Endothelial cell of umbilical vein (primary cell): Measurements from ENCODE around the gene AIF1L. TPM values are rescaled to one million over a fixed set of nuclear protein-coding genes. Genes with fewer than 3 reads are reported as not detected.

Experiments used
- BruUV-seq: library from RNA; stranded (reverse); fragments of 400-500 nt; replicated peaks from 2 replicates; lab custom pipeline; 2021; lab: Mats Ljungman, UMichigan
- CTCF ChIA-PET: fragments of 300-600, 350-600 bp; sonication (Branson Sonifier 250); formaldehyde crosslinking; loops from one replicate; lab custom pipeline; 2021; ENCODE audit warnings: antibody characterized with exemption, inconsistent platforms; lab: Charles Lee
- POLR2A ChIA-PET: fragments of 300-600, 350-600 bp; sonication (Branson Sonifier 250); formaldehyde crosslinking; loops from one replicate; lab custom pipeline; 2021; ENCODE audit warnings: antibody characterized with exemption, inconsistent platforms; lab: Charles Lee
- DNase-seq: peaks from one replicate; pipeline ENCODE4 v3.0.0-alpha.2; 2011; ENCODE audit warnings: low read depth, low spot score
- FAIRE-seq: peaks from 2 replicates; lab custom pipeline; 2011; peaks lifted over from hg19 to GRCh38; lab: Jason Lieb, UNC
- H2AFZ ChIP-seq: 2 replicates; pipeline ENCODE4 v1.6.0; 2012; ENCODE audit warnings: low read depth, low read length, control low read depth, inconsistent platforms
- H3K27ac ChIP-seq: 2 replicates; pipeline ENCODE4 v1.5.1; 2011; ENCODE audit warnings: low read depth, mild to moderate bottlenecking, control low read depth, low read length, moderate library complexity; ENCODE audit not compliant: insufficient read depth
- H3K27me3 ChIP-seq, 2 experiments: 2 replicates each; pipeline versions ENCODE4 v1.6.0 to v1.6.1; 2011; ENCODE audit warnings: low read length in 2 of 2, mixed read lengths in 1 of 2; ENCODE audit not compliant: control insufficient read depth in 2 of 2, insufficient read depth in 2 of 2
- H3K36me3 ChIP-seq, 2 experiments: 2 replicates in 1 of 2; 3 replicates in 1 of 2; pipeline ENCODE4 v1.5.1; 2011; ENCODE audit warnings: low read length in 2 of 2, mild to moderate bottlenecking in 1 of 2, moderate library complexity in 1 of 2; ENCODE audit not compliant: control insufficient read depth in 2 of 2, insufficient read depth in 2 of 2; ENCODE audit errors: extremely low read depth in 1 of 2
- H3K4me1 ChIP-seq: 3 replicates; pipeline ENCODE4 v1.5.1; 2011; ENCODE audit warnings: mild to moderate bottlenecking, low read length; ENCODE audit not compliant: control insufficient read depth, insufficient read depth; ENCODE audit errors: extremely low read depth
- H3K4me2 ChIP-seq: 2 replicates; pipeline ENCODE4 v1.6.1; 2011; ENCODE audit warnings: low read length, control low read depth, mixed read lengths; ENCODE audit not compliant: insufficient read depth
- H3K4me3 ChIP-seq, 3 experiments: fragments of 200-600 bp in 1 of 3; sonication (generic), shearing (Covaris generic) in 1 of 3; replicated peaks in 1 of 3; 2 replicates each; pipeline ENCODE4 v1.5.1; 2011 to 2016; ENCODE audit warnings: control low read depth in 3 of 3, low read length in 3 of 3, mild to moderate bottlenecking in 2 of 3, inconsistent platforms in 1 of 3, low read depth in 1 of 3, moderate library complexity in 1 of 3; ENCODE audit not compliant: insufficient read depth in 1 of 3
- H3K79me2 ChIP-seq: 2 replicates; pipeline ENCODE4 v1.6.0; 2012; ENCODE audit warnings: low read length, inconsistent platforms; ENCODE audit not compliant: control insufficient read depth, insufficient read depth
- H3K9ac ChIP-seq: replicated peaks from 2 replicates; pipeline ENCODE3; 2011; ENCODE audit warnings: low read length, control low read depth; ENCODE audit not compliant: insufficient read depth; ENCODE audit errors: extremely low read depth
- H3K9me1 ChIP-seq: replicated peaks from 3 replicates; pipeline ENCODE4 v1.6.0; 2011; ENCODE audit warnings: mild to moderate bottlenecking, low read length; ENCODE audit not compliant: control insufficient read depth, insufficient read depth; ENCODE audit errors: extremely low read depth
- H3K9me3 ChIP-seq: replicated peaks from 2 replicates; pipeline ENCODE4 v1.5.1; 2012; ENCODE audit warnings: low read length, inconsistent platforms; ENCODE audit not compliant: control insufficient read depth, insufficient read depth
- H4K20me1 ChIP-seq: replicated peaks from 2 replicates; pipeline ENCODE3; 2011; ENCODE audit warnings: mild to moderate bottlenecking, low read length; ENCODE audit not compliant: control insufficient read depth, insufficient read depth; ENCODE audit errors: extremely low read depth
- EZH2 ChIP-seq: IDR thresholded peaks from 2 replicates; pipeline ENCODE4 v1.6.1; 2012; ENCODE audit warnings: borderline replicate concordance, low read depth, mild to moderate bottlenecking, moderate library complexity, low read length, inconsistent platforms; ENCODE audit not compliant: severe bottlenecking
- FOS ChIP-seq: IDR thresholded peaks from 2 replicates; pipeline ENCODE4 v1.6.1; 2011; ENCODE audit warnings: mild to moderate bottlenecking, low read length, moderate library complexity, borderline replicate concordance; ENCODE audit not compliant: insufficient read depth
- GATA2 ChIP-seq: IDR thresholded peaks from 2 replicates; pipeline ENCODE4 v1.7.0; 2011; ENCODE audit warnings: low read depth, mild to moderate bottlenecking, moderate library complexity, mixed read lengths, low read length; ENCODE audit not compliant: insufficient read length, insufficient read depth
- JUN ChIP-seq: IDR thresholded peaks from 2 replicates; pipeline ENCODE4 v1.6.1; 2011; ENCODE audit warnings: borderline replicate concordance, low read depth; ENCODE audit not compliant: insufficient read length, insufficient read depth
- MYC ChIP-seq: IDR thresholded peaks from one replicate; pipeline ENCODE4 v1.6.1; 2011; ENCODE audit warnings: mild to moderate bottlenecking, low read depth, low read length
- POLR2A ChIP-seq: IDR thresholded peaks from 2 replicates; pipeline ENCODE4 v1.6.1; 2012; ENCODE audit warnings: low read depth, mild to moderate bottlenecking, control low read depth, low read length
- POLR2AphosphoS5 ChIP-seq: IDR thresholded peaks from 2 replicates; pipeline ENCODE4 v1.6.1; 2012; ENCODE audit warnings: low read depth, mild to moderate bottlenecking, control low read depth, low read length, moderate library complexity; ENCODE audit not compliant: insufficient read depth
- dilution Hi-C: fragments of 300-500 bp; cut with MboI; formaldehyde crosslinking; loops from one replicate; pipeline ENCODE4 v1.15.0; 2019; ENCODE audit warnings: low sequenced_read_pairs; ENCODE audit not compliant: extremely low pct_ligation_motif_present
- intact Hi-C: fragments of 100-400 bp; cut with micrococcal nuclease; formaldehyde crosslinking; loops from one replicate; pipeline ENCODE4 v1.10.0; 2022
- polyA plus RNA-seq, 4 experiments: library from polyadenylated mRNA; depleted of rRNA in 3 of 4; stranded (reverse) in 3 of 4; unstranded in 1 of 4; fragments of >200 nt; gene quantifications; 2 replicates each; pipeline versions ENCODE4 v1.2.1 to v1.2.3, GENCODE V29; 2011 to 2012; ENCODE audit warnings: missing spikeins in 1 of 4
- total RNA-seq: library from RNA; stranded (reverse); gene quantifications from 2 replicates; pipeline ENCODE4 v1.2.3, GENCODE V29; 2021
- TF ChIP-seq, protein P1 (sequence below), 2 donors: IDR thresholded peaks; 1 replicate in 1 of 2; 2 replicates in 1 of 2; pipeline ENCODE4 v1.5.1; 2011; ENCODE audit warnings: low read length in 2 of 2, mild to moderate bottlenecking in 2 of 2, moderate library complexity in 2 of 2, control low read depth in 1 of 2, inconsistent platforms in 1 of 2, low read depth in 1 of 2; ENCODE audit not compliant: insufficient read depth in 1 of 2; ENCODE audit errors: extremely low read depth in 1 of 2
- TF ChIP-seq, protein P2 (sequence below): IDR thresholded peaks from 2 replicates; pipeline ENCODE4 v1.6.1; 2011; ENCODE audit not compliant: insufficient read depth, insufficient read length

Gene AIF1L
- total and polyA plus RNA-seq, 2 donors (not counting 3 experiments of a cell fraction or from before 2014, with no cell fraction given), result 17.8 to 39.7 TPM

DNA sequence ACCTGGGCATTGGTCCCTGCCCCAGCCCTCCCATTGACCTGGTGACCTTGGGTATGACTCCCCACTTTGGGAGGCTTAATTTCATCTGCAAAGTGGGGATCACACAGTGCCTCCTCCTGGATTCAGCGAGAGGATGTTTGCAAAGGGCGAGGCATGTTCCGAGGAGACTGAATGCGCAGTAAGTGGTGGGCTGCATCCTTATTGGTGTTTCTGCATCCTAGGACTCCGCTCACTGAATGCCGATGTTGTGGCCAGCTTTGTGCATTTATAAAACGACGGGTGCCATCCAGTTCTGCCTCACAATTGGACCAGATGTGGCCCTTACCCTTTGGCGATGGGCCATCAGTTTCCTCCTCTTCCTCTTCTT, 23.5 kb upstream of the AIF1L start:
- Histone ChIP-seq H3K4me2 (no peak overlapping the region), H3K9me3 (no peaks in the 10 kb centered on the region), H4K20me1 (no peaks in the 10 kb centered on the region), H3K36me3 (no peaks in the 10 kb centered on the region), H2AFZ (no peak overlapping the region), H3K79me2 (no peaks in the 10 kb centered on the region), H3K4me1 (no peaks in the 10 kb centered on the region), H3K9me1 (no peaks in the 10 kb centered on the region), H3K27ac (no peak overlapping the region), H3K9ac (no peak overlapping the region), H3K27me3 (no peaks in the 10 kb centered on the region), H3K4me3 (no peak overlapping the region)
- dilution Hi-C loops (no loop called here), intact Hi-C loops (no loop called here)
- CTCF ChIA-PET, result no interaction called here
- FAIRE-seq (no peak), DNase-seq (no peak)
- POLR2A ChIA-PET, result no interaction called here
- no TSS peak for BruUV-seq
- TF ChIP-seq, protein P1, sequence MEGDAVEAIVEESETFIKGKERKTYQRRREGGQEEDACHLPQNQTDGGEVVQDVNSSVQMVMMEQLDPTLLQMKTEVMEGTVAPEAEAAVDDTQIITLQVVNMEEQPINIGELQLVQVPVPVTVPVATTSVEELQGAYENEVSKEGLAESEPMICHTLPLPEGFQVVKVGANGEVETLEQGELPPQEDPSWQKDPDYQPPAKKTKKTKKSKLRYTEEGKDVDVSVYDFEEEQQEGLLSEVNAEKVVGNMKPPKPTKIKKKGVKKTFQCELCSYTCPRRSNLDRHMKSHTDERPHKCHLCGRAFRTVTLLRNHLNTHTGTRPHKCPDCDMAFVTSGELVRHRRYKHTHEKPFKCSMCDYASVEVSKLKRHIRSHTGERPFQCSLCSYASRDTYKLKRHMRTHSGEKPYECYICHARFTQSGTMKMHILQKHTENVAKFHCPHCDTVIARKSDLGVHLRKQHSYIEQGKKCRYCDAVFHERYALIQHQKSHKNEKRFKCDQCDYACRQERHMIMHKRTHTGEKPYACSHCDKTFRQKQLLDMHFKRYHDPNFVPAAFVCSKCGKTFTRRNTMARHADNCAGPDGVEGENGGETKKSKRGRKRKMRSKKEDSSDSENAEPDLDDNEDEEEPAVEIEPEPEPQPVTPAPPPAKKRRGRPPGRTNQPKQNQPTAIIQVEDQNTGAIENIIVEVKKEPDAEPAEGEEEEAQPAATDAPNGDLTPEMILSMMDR (IDR thresholded peaks at IDR 0.05; ENCODE audit: extremely low read depth in 1 of 2, insufficient read depth in 1 of 2, low read depth in 1 of 2, low read length in 2 of 2), result no peak
- TF ChIP-seq GATA2 (no peak), FOS (no peak), POLR2A (no peak), JUN (no peak), POLR2AphosphoS5 (no peak), EZH2 (no peak), MYC (no peak)
- TF ChIP-seq, protein P2, sequence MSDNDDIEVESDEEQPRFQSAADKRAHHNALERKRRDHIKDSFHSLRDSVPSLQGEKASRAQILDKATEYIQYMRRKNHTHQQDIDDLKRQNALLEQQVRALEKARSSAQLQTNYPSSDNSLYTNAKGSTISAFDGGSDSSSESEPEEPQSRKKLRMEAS, result no peak
